Gastroesophageal sphincter (tissue), 3 donors: ENCODE measurements around the gene MTG2.

ENCODE experiments used
- CTCF ChIP-seq, 4 experiments: fragments of 200-600 bp in 2 of 4; fragments of 450-650 bp in 2 of 4; sonication (generic) in 1 of 4; IDR thresholded peaks; one replicate each; pipeline ENCODE4 v1.5.1; 2017 to 2019; ENCODE audit warnings: antibody characterized with exemption in 4 of 4, mild to moderate bottlenecking in 2 of 4, moderate library complexity in 2 of 4
- EP300 ChIP-seq: sonication (generic); formaldehyde crosslinking; IDR thresholded peaks from one replicate; pipeline ENCODE4 v1.6.1; 2017; ENCODE audit warnings: antibody characterized with exemption, mild to moderate bottlenecking
- POLR2A ChIP-seq, 2 donors: fragments of 450-650 bp; IDR thresholded peaks; one replicate each; pipeline ENCODE4 v1.6.1; 2017; ENCODE audit warnings: antibody characterized with exemption in 2 of 2, mild to moderate bottlenecking in 2 of 2, moderate library complexity in 1 of 2
- POLR2AphosphoS5 ChIP-seq: sonication (generic); formaldehyde crosslinking; IDR thresholded peaks from one replicate; pipeline ENCODE4 v1.6.1; 2017; ENCODE audit warnings: antibody characterized with exemption

GRCh38 chr20:62217913-62218773, 35.3 kb downstream of the MTG2 start:
- TF ChIP-seq CTCF (IDR thresholded peaks at IDR 0.05) (no peak), EP300 (no peak), POLR2AphosphoS5 (no peak), POLR2A (IDR thresholded peaks at IDR 0.05) (no peak)
